ENCODE results near the gene ARHGAP22.

- TF ChIP-seq TAF1 (IDR thresholded peaks at IDR 0.05; ENCODE audit: low read depth): no peak
- no peak for TF ChIP-seq CTCF (IDR thresholded peaks at IDR 0.05; ENCODE audit: poor library complexity, severe bottlenecking)
- TF ChIP-seq EZH2 (IDR thresholded peaks at IDR 0.05; ENCODE audit: borderline replicate concordance, insufficient read depth, low read length, poor library complexity, severe bottlenecking): no peak
- no peak for TF ChIP-seq MXI1 (conservative IDR thresholded peaks at IDR 0.05; ENCODE audit: poor library complexity, severe bottlenecking)
- no peak for TF ChIP-seq POLR2AphosphoS5 (IDR thresholded peaks at IDR 0.05)
- TF ChIP-seq EP300 (conservative IDR thresholded peaks at IDR 0.05; ENCODE audit: poor library complexity, severe bottlenecking): no peak
- TF ChIP-seq RAD21 (conservative IDR thresholded peaks at IDR 0.05): no peak
Measured at GRCh38 chr10:48447356-48448215, 157.3 kb downstream of the ARHGAP22 start.

Data from neural cell (in vitro differentiated cells).